Activated CD8-positive, alpha-beta T cell treated with anti-CD3 and anti-CD28 coated beads for 36 hours (primary cell): ENCODE results near the gene EPS8L1. TPM values are rescaled to one million over a fixed set of nuclear protein-coding genes. Genes with fewer than 3 reads are reported as not detected.

Experiments
- ATAC-seq: fragments of 200-7000 bp; cut with Tn5 transposase; one replicate; pipeline ENCODE4 v1.10.0; 2021; ENCODE audit warnings: mild to moderate bottlenecking, moderate library complexity
- CTCF ChIA-PET: fragments of 350-600 bp; sonication (Branson Sonifier 250); formaldehyde crosslinking; loops from one replicate; lab custom pipeline; 2021; ENCODE audit warnings: antibody characterized with exemption; lab: Charles Lee
- POLR2A ChIA-PET: fragments of 350-600 bp; sonication (Branson Sonifier 250); formaldehyde crosslinking; loops from one replicate; lab custom pipeline; 2021; ENCODE audit warnings: antibody characterized with exemption; lab: Charles Lee
- DNase-seq: peaks from one replicate; pipeline ENCODE4 v3.0.0-alpha.2; 2020
- H3K27ac Mint-ChIP-seq: one replicate; pipeline ENCODE4 v1.8.0; 2021; ENCODE audit warnings: mild to moderate bottlenecking, mixed read lengths
- H3K27me3 Mint-ChIP-seq: one replicate; pipeline ENCODE4 v1.8.0; 2021; ENCODE audit warnings: mixed read lengths
- H3K36me3 Mint-ChIP-seq: one replicate; pipeline ENCODE4 v1.8.0; 2021; ENCODE audit warnings: low read depth, mixed read lengths
- H3K4me1 Mint-ChIP-seq: one replicate; pipeline ENCODE4 v1.8.0; 2021; ENCODE audit warnings: low read depth, mixed read lengths
- H3K4me3 Mint-ChIP-seq: one replicate; pipeline ENCODE4 v1.8.0; 2021; ENCODE audit warnings: mild to moderate bottlenecking, moderate library complexity, mixed read lengths
- H3K9me3 Mint-ChIP-seq: one replicate; pipeline ENCODE4 v1.8.0; 2021; ENCODE audit warnings: mixed read lengths
- CTCF ChIP-seq: fragments of 200-600 bp; IDR thresholded peaks from one replicate; pipeline ENCODE4 v1.8.0; 2022; ENCODE audit warnings: antibody characterized with exemption, mild to moderate bottlenecking
- intact Hi-C: fragments of 100-400 bp; cut with micrococcal nuclease; formaldehyde crosslinking; loops from one replicate; pipeline ENCODE4 v1.10.0; 2022
- total RNA-seq, 2 experiments: library from RNA; stranded (reverse); gene quantifications; one replicate each; pipeline ENCODE4 v1.2.3, GENCODE V29; 2021

Gene EPS8L1
- total RNA-seq, 2 experiments from 2014 or later: 2.8 to 3.2 TPM

GRCh38 chr19:55098716-55099556 lies 23.3 kb downstream of the EPS8L1 start:
- DNase-seq: no peak
- ATAC-seq: no peak
- no peak overlapping the region for H3K4me3 Mint-ChIP-seq
- intact Hi-C loops: no loop called here
- peaks cover 1% of the 10 kb centered on the region for H3K9me3 Mint-ChIP-seq
- no peak for TF ChIP-seq CTCF
- H3K36me3 Mint-ChIP-seq: peaks cover 31% of the 10 kb centered on the region
- CTCF ChIA-PET: interaction anchor here (0.7 to 1.4 kb wide), 3 partner anchors 11 to 61 kb away, joined by 3 read pairs; no protein-coding TSS in a partner anchor
- no peak overlapping the region for H3K27ac Mint-ChIP-seq
- POLR2A ChIA-PET: no interaction called here
- H3K4me1 Mint-ChIP-seq: no peaks in the 10 kb centered on the region
- no peaks in the 10 kb centered on the region for H3K27me3 Mint-ChIP-seq

GRCh38 chr19:55099557-55100506 lies 24.2 kb downstream of the EPS8L1 start:
- H3K27me3 Mint-ChIP-seq: no peaks in the 10 kb centered on the region
- peaks cover 27% of the 10 kb centered on the region for H3K36me3 Mint-ChIP-seq
- DNase-seq (no peak), ATAC-seq (no peak)
- TF ChIP-seq CTCF: no peak
- no peaks in the 10 kb centered on the region for H3K4me1 Mint-ChIP-seq
- H3K9me3 Mint-ChIP-seq: peaks cover 1% of the 10 kb centered on the region
- H3K27ac Mint-ChIP-seq: no peak overlapping the region
- ChIA-PET CTCF (interaction anchor here (1.1 to 1.4 kb wide), 2 partner anchors 12 to 61 kb away, joined by 3 read pairs; no protein-coding TSS in a partner anchor), POLR2A (no interaction called here)
- intact Hi-C loops: no loop called here
- H3K4me3 Mint-ChIP-seq: no peak overlapping the region

DNA sequence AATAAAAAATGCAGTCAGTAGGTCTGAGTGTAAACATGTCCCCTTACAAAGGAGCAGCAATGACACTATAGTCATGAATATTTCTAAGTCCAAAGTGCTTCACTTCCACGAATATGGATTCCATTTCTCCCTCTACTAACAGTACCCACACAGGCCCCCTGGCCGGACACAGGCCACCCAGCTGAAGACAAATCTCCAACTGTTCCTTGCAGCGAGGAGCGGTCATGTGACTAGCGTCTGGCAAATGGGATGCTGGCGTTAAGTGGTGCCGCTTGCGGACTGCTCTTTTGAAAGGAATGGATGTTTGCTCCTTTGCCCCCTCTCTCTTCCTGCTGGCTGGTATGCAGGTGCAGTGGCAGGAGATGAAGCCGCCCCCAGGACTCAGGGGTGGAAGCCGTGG lies 25.6 kb downstream of the EPS8L1 start:
- no peak for TF ChIP-seq CTCF
- intact Hi-C loops: no loop called here
- Mint-ChIP-seq H3K36me3 (peaks cover 27% of the 10 kb centered on the region), H3K27ac (no peak overlapping the region), H3K27me3 (no peaks in the 10 kb centered on the region), H3K9me3 (peaks cover 1% of the 10 kb centered on the region), H3K4me1 (no peaks in the 10 kb centered on the region), H3K4me3 (no peak overlapping the region)
- ChIA-PET POLR2A (no interaction called here), CTCF (interaction anchor here (1.7 kb wide), 2 partner anchors 12 to 13 kb away, joined by 4 to 5 read pairs; no protein-coding TSS in a partner anchor)
- ATAC-seq: no peak
- no peak for DNase-seq

- Mint-ChIP-seq H3K36me3 (peaks cover 32% of the 10 kb centered on the region), H3K9me3 (peaks cover 1% of the 10 kb centered on the region), H3K4me1 (no peaks in the 10 kb centered on the region), H3K27me3 (no peaks in the 10 kb centered on the region), H3K27ac (no peak overlapping the region), H3K4me3 (no peak overlapping the region)
- CTCF ChIA-PET: no interaction called here
- TF ChIP-seq CTCF: no peak
- intact Hi-C loops: no loop called here
- no peak for ATAC-seq
- DNase-seq: no peak
- POLR2A ChIA-PET: no interaction called here
Observed at GRCh38 chr19:55103190-55103589, 27.5 kb downstream of the EPS8L1 start.
